ENCODE data around the gene ABL2.

The ABL2 gene

DNA sequence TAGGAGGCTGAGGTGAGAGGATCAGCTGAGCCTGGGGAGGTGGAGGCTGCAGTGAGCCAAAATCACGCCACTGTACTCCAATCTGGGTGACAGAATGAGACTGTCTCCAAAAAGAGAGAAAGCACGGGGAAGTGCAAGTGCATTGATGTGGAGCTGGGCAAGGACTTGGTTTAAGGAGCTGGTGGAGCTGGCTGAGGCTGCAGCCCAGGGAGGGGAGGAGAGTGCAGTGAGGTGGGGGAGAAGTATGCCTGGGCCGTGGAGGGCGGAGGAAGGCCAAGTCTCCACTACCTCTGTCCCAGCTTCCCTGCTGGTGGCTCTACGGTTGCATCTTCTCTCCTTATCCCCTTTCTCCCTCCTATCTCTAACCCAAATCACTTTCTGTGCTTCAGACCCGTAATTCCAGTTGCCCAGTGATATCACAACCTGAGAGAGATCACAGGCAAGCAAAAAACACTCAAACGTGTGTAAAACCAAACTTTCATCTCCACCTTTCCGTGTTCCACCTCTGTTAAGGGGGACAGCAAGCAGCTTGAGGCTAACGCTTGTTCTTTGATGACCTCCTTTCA is 136.5 kb downstream of the ABL2 start:
- no peak for DNase-seq

DNA sequence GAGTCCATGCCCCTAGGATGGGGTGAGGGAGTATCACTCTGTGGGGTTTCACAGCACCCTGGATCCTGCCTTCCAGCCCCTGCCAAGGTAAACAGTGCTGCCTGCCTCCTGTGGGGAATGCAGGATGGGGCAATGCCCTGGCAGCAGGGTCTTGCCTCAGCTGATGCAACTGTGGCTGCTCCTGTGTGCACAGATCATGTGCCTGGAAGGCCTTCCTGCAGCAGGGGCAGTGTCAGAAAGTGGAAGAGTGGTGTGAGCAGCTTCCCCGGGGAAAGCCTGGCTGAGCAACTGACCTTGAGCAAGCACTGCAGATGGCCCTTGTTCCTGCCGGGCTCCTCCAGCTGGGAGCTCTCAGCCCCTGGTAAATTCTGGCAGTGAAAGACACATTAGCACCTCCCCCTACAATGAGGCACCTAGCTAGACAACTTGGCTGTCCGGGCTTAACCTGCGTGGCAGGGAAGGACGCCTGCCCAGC is 137.7 kb downstream of the ABL2 start:
- no peak for DNase-seq

DNA sequence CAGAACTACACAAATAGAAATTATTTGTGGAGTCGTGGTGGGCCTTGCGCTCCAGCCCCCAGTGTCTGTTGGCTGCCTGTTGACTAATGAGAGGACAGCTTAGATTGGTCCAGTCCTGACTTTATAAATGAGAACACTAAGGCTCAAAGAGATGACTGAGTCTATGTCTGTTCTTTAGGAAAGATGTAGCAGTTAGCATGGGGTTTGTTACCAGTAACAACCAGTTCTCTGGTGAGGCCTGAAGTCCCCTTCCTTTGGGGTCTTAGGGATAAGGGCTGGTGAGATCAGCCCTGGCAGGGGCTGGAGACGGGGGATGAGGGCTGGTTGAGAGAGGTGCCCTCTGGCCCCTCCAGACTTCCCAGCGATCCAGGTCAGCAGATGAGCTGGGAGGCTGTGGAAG is 138.6 kb downstream of the ABL2 start:
- no peak for DNase-seq

DNA sequence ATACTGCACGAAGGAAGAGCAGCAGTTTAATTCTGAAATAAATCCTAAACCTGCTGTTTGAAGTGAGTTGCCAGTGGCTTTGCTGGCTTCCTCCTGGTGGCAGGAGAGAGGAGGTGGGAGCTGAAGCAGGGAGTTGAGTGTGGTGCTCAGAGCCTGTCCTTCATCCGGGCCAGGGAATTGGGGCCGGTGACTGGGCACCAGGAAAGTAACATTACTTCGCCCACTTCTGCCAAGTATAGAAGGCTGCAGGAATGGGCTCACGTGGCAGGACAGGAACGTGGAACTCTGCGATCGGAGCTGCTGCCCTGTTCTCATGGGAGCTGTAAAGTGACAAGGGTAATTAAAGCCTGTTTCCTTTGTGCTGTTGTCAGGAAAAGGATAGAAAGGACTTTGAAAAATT is 139.0 kb downstream of the ABL2 start:
- no peak for DNase-seq

DNA sequence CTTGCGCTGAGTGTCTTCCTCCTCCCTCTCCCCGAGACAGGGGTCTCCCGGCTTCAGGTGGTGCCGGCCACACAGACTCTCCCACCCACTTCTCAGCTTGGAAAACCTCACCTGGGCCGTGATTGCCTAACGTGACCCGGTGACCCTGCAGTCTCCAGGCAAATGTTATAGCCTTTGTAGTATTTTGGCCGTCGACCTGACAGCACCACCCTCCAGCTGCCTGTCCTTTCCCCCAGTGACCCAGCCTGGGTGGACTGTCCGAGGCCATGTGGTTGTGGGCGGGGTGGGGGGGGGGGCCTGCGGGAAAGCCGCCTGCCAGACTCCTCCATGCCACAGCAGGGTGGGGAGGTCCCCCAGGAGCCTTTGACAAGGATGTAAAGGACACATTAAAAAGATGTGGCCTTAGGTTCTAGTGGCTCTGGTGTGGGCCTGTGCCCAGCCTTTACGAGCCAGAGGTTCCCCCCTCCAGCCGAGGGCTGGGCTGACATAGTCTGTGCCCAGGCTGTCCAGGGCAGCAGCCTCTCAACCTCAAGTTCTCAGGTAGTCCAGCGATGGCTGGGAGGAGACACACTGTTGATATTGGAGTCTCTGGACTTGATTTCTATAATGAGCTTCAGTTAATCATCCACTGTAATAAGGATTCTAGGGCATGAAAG is 139.5 kb downstream of the ABL2 start:
- DNase-seq = no peak

DNA sequence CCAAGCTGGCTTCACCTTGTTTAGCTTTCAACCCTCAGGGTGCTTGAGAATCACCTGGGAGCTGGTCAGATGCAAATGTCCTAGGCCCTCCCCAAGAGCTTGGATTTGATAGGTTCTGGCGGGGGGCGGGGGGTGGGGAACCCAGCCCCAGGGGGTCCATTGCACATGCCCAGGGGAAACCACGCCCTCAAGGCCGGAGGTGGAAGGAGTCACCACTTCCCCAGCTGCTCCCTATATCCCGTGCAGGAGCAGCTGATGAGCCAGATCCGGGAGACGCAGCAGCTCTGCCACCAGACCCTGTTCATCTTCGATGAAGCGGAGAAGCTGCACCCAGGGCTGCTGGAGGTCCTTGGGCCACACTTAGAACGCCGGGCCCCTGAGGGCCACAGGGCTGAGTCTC is 141.8 kb downstream of the ABL2 start:
- DNase-seq = no peak

DNA sequence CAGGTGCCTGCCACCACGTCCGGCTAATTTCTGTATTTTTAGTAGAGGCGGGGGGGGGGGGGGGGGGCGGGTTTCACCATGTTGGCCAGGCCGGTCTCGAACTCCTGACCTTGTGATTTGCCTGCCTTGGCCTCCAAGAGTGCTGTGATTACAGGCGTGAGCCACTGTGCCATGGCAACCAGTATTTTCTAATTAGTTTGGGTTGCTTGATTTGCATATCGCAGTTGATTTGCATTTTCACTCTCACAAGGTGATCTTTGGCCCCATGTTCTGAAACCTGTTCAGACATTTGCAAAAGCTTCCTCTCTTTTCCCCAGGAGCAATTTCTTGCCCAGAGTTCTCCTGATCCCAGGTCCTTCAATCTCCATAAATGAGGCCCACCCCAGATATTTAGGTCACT is 145.9 kb downstream of the ABL2 start:
- DNase-seq = no peak

DNA sequence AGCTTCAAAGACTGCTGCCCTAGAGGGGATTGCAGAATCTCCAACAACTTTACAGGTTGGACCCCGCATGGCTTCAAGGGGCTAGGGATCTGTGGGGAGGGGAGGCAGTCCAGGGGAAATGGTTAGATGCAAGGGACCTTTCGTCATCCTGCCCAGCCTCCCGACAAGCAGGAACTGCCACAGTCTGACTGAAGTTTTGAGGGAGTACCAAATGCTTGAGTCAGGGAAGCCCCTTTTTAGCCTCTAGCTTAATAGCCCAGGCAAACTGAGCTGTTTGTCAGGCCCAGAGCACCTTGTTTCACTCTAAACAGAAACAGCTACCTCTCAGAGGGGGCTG is 146.5 kb downstream of the ABL2 start:
- no peak for DNase-seq

DNA sequence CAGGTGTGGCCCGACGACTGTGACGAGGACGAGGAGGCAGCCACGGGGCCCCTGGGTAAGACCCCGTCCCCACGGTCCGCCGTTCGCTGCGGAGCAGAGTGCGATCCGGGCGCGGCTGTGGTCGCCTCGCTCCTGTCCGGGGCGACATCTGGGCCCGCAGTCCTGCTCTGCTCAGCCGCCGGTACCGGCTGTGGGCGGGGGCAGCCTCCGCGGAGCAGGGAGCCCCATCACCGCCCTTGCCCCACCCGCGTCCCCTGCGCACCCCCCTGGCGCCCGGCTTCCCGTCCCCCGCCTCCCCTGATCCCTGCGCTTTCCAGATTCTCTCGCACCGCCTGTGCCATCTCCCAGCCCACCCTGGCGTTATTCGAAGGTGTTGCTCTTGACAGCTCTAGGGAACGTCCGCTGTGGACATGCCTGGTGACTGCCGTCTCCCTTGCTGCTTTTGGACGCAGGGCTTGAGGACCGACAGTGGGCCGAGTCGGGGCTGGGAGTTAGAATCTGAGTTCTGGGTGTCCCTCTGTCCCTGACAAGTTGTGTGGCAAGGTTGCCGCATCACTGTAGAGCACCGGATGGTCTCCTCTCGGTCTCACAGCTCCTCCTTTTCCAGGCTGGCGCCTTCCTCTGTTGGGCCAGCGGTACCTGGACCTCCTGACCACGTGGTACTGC is 147.0 kb downstream of the ABL2 start:
- peak; percentile 64 for DNase-seq

DNA sequence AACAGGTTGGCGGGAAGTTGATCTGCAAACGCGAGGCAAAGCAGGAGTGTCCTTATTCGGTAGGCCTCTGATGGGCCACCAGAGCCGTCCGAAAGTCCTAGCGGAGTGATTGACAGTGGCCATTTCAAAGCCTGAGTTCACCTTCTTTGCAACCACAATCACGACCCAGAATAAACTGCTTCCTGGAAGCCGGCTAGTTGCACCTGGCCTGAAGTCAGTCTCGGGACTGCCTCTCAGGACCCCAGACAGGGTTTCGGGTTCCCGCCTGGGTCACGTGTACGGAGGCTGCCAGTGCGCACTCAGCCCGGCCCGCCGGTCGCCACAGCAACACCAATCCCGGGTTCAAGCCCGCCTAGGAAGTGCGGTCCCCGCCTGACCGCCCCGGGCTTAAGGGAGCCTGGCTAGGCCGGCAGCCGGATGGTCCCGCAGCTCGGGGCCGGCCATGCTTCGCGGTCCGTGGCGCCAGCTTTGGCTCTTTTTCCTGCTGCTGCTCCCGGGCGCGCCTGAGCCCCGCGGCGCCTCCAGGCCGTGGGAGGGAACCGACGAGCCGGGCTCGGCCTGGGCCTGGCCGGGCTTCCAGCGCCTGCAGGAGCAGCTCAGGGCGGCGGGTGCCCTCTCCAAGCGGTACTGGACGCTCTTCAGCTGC is 147.7 kb downstream of the ABL2 start, which contains the start of gene TOR3A:
Gene TOR3A, plus strand, starts transcription at position 384 of the 646 bp plus-strand sequence. Its CDS starts 59 bp downstream, at position 443.
- peak; percentile 90 for DNase-seq

DNA sequence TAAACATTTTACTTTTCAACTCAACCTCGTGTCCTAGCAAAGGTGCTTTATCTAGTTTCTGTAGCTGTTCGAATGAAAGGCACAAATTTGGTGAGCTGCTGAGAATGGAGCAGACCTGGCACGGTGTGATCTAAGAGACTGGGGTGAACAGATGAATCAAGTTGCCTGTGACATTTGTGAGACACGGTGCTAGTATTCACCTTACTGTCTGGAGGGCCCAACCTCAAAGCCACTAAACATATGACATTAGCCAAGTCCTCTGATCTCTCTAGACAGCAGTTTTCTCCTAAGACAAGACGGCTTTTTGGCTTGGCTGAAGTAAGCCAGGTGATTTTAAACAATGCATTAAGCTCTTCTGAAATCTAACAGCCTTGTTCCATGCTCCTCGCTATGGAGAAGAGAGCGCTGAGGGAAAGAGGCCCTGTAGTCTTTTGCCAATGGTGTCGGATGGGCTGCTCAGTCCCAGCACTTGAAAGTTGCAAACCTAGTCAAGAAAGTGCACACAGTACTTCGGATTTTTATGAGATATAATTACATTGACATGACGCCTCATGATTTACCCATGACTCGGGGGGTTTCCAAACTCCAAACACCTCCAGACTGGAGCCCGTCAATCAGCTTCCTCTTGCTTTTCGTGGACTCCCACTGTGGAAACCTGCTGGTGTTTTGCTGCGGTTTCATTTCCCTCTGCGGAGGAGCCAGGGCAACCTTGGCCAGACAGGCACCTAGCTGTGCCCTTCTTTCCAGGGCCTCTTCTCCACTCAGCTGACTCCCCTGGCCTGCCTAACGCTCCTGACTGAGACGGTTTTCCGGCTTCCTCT is 148.4 kb downstream of the ABL2 start:
- DNase-seq = no peak

DNA sequence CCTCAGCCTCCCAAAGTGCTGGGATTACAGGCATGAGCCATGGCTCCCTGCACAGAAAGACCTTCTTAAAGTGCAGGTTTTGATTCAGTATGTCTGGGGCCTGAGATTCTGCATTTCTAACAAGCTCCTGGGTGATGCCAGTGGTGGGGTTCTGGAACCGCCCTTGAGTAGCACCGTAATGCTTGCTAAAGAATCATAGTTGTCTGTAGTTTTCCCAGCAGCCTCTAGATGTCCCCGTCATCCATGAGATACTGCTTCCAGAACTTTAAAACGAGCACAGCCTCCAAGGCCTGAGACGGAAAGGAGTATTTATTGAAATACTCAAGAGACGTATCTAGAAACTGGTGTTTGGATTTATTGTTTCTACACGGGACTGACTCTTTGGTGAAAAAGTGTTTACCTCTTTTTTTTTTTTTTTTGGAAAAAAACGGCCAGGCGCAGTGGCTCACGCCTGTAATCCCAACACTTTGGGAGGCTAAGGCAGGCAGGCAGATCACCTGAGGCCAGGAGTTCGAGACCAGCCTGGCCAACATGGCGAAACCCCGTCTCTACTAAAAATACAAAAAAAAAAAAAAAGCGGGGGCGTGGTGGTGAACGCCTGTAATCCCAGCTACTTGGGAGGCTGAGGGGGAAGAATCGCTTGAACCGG is 150.2 kb downstream of the ABL2 start:
- peak; percentile 36 for DNase-seq

DNA sequence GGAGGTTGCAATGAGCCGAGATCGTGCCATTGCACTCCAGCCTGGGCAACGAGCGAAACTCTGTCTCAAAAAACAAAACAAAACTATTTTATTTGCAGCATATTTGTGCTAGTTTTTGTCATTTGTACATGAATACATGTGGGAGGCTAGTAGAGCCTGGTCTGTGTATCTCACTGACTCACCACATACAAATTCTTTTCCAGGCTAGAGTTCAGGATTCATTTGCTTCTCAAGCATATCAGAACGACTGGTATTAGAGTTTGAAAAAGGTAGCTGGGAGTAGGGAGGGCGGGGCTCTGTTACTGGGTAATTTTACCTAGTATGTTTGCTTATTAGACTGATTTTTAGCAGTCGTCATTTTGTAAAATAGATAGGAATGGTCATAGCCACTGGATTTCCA is 152.1 kb downstream of the ABL2 start:
- DNase-seq = no peak

DNA sequence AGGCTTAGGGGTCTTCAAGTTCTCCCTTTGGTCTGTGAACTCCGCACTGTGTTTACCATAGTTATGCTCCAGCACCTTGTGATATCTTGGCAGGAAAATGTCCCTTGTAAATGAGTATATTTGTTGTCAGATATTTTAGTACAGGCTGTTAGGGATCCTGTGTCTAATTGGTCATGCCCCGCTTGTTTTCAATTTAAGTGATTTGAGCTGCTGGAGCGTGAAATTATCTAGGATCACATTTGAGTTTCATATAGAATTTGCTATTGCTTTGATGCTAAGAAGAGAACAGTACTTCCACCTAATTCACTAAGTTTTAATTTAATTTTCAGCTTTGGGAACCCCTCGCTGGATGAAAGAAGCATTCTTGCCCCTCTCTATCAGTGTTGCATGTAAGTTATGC is 163.0 kb downstream of the ABL2 start:
- no peak for DNase-seq

DNA sequence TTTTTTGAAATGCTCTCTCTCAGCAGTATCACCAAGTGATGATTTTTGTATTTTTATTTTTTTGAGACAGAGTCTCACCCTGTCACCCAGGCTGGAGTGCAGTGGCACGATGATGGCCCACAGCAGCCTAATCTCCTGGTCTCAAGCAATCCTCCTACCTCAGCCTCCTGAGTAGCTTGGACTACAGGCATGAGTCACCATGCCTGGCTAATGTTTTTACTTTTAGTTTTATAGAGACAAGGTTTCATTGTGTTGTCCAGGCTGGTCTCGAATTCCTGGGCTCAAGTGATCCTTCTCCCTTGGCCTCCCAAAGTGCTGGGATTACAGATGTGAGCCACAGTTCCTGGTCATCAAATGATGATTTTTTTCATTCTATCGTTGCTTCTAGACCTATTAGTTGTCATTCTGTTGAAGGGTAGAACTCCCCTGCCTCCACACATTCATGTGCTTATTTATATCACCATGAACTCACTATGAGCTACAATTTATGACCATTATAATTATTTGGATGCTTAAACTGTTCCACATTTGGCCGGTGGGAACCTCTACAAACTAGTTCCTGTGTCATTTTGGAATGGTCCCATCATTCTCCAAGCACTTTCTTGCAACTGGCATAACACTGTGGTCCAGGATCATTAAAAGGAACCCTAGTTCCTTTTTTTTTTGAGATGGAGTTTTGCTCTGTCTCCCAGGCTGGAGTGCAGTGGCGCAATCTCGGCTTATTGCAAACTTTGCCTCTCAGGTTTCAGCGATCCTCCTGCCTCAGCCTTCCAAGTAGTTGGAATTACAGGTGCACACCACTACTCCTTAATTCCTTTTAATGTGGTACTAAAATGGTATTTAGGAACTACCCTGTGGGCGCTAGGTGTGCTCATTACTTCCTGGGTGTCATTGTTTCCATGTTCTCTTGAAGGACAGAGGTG is 167.9 kb downstream of the ABL2 start:
- DNase-seq = no peak

DNA sequence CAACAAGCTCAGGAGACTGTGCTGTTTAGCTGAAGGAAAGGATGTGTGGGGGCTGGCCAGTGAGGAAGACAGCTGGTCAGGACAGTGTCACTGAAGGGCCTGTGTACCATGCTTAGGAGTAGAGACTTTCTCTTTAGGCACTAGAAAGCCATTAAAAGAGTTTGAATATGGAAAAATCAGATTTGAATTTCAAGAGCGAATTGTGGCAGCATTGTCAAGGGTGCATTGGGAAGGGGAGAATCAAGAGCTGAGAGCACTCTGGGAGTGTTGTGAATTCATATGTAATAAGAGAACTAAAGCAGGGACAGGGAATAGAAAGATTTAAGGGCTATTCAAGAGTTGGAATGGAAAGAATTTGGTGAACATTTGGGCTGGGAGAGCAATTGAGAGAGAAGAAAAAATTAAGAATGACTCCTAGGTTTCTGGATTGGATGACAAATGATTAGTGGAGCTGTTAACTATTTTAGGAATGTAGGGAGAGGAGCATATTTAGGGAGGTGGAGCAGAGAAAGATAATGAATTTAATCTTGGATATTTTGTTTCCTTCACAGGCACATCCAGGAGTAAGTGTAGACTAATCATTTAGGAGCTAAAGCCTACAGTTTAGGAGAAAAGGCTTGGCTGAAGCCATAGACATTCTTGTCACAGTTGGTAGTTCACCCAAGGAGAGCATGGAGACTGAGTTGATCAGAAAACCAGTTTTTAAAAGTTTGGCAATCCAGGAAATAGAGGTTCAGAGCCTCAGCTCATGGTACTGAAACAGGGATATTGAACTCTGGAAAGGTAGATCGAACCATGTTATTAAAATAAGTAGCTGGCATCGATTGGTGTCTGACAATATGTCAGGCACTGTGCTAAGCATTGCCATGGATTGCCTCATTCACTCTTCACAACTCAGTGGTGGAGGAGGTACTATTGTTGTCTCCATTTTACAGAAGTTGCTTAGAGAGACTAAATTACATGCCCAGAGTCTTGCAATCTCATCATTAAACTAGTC is 170.7 kb downstream of the ABL2 start:
- no peak for DNase-seq

DNA sequence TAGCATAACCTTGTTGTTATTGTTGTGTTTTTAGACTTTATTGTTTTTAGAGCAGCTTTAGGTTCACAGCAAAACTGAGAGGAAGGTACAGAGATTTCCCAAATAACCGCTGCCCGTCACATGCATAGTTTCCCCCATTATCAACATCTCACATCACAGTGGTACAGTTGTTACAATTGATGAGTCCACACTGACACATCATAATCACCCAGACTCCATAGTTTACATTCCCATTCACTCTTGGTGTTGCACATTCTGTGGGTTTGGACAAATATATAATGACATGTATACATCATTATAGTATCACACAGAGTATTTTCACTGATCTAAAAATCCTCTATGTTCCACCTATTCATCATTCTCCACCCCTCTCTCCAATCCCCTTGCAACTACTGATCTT is 173.5 kb downstream of the ABL2 start:
- no peak for DNase-seq

DNA sequence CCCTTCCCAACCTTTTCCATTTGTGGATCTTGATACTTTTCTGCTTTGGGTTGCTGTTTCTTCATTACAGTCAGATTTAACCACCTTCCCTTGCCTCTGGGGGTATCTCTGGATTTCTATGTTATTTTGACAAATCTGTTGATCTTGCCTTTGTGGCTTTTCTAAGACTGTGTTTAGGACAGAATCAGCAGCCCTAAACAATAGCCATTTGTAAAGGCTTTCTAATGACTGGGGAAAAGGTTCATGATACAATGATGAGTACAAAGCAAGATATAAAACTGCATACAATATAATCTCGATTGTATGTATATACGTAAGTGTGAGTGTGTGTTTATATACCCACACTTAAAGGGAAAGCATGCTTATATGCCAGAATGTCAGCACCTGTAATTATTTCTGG is 176.0 kb downstream of the ABL2 start:
- no peak for DNase-seq

DNA sequence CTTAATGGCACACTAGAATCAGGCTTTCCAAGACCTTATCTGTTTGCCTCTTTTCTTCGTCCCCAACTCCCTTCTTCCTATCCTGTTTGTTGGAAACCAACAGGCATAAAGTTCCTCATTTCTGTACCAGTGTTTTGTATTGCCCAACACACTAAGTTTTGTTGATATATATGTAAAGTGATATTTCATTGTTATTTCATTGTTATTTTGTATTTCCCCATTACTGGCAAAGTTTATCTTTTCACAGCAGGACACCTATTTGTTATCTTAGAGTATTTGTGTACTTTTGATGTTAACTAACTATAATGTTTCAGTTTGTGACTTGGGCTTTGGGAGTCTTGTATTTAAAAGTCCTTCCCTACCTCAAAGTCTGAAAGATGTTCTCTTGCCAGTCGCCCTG is 176.7 kb downstream of the ABL2 start:
- DNase-seq = no peak
